GM12891 (cell line): ENCODE results near the gene RASGRP3.
A peak's percentile ranks its signal among the peaks of the same experiment; 100 is the strongest.

Experiments
- PAX5 ChIP-seq: IDR thresholded peaks from 2 replicates; pipeline ENCODE4 v1.6.1; 2011; ENCODE audit warnings: low read length, moderate library complexity, mild to moderate bottlenecking; ENCODE audit not compliant: insufficient read depth, severe bottlenecking
- POLR2A ChIP-seq: IDR thresholded peaks from 2 replicates; pipeline ENCODE4 v1.6.1; 2011; ENCODE audit warnings: low read depth, low read length, control low read depth
- POLR2AphosphoS5 ChIP-seq: IDR thresholded peaks from 2 replicates; pipeline ENCODE4 v1.6.1; 2011; ENCODE audit warnings: low read depth, low read length, control low read depth
- POU2F2 ChIP-seq: IDR thresholded peaks from 2 replicates; pipeline ENCODE4 v1.6.1; 2011; ENCODE audit warnings: low read depth, mild to moderate bottlenecking, control low read depth, low read length, moderate library complexity
- SPI1 ChIP-seq: IDR thresholded peaks from 2 replicates; pipeline ENCODE4 v1.6.1; 2011; ENCODE audit warnings: low read depth, low read length, control low read depth
- TAF1 ChIP-seq: IDR thresholded peaks from 2 replicates; pipeline ENCODE4 v1.6.1; 2011; ENCODE audit warnings: low read depth, low read length, control low read depth

- peak; percentile 57; the same call in 1 of the 2 replicates for TF ChIP-seq POLR2AphosphoS5
- TF ChIP-seq POLR2A = peak; percentile 22; the same call in 1 of the 2 replicates
- peak; percentile 17; the same call in 1 of the 2 replicates for TF ChIP-seq TAF1
- no peak for TF ChIP-seq POU2F2
- no peak for TF ChIP-seq SPI1
- TF ChIP-seq PAX5 = no peak
Measured at GRCh38 chr2:33498291-33498956, 22.0 kb downstream of the RASGRP3 start.
